ENCODE measurements around the gene LRTM1.

LRTM1 gene

GRCh38 chr3:54957711-54958110, 29.9 kb upstream of the LRTM1 start:
- no peaks in the 10 kb centered on the region for H3K4me1 Mint-ChIP-seq
- H3K27me3 Mint-ChIP-seq: no peaks in the 10 kb centered on the region
- no peaks in the 10 kb centered on the region for H3K9me3 Mint-ChIP-seq
- no peak overlapping the region for H3K4me3 Mint-ChIP-seq
- ATAC-seq (replicated peaks; ENCODE audit: extremely low read depth, poor library complexity, severe bottlenecking): no peak
- H3K27ac Mint-ChIP-seq (ENCODE audit: low read depth): no peak overlapping the region
- no peaks in the 10 kb centered on the region for H3K36me3 Mint-ChIP-seq (ENCODE audit: insufficient read depth)
- DNase-seq (ENCODE audit: low spot score in 2 of 2): no peak

- ATAC-seq (replicated peaks; ENCODE audit: extremely low read depth, poor library complexity, severe bottlenecking) (no peak), DNase-seq (ENCODE audit: low spot score in 2 of 2) (no peak)
- H3K4me1 Mint-ChIP-seq: no peaks in the 10 kb centered on the region
- H3K4me3 Mint-ChIP-seq: no peak overlapping the region
- no peaks in the 10 kb centered on the region for H3K36me3 Mint-ChIP-seq (ENCODE audit: insufficient read depth)
- no peaks in the 10 kb centered on the region for H3K27me3 Mint-ChIP-seq
- no peak overlapping the region for H3K27ac Mint-ChIP-seq (ENCODE audit: low read depth)
- no peaks in the 10 kb centered on the region for H3K9me3 Mint-ChIP-seq
These were observed 28.1 kb upstream of the LRTM1 start for GRCh38 chr3:54955941-54956340.

GRCh38 chr3:54955496-54955895, 27.6 kb upstream of the LRTM1 start:
- no peak for DNase-seq (ENCODE audit: low spot score in 2 of 2)
- no peak for ATAC-seq (replicated peaks; ENCODE audit: extremely low read depth, poor library complexity, severe bottlenecking)
- Mint-ChIP-seq H3K27ac (ENCODE audit: low read depth) (no peak overlapping the region), H3K4me3 (no peak overlapping the region), H3K36me3 (ENCODE audit: insufficient read depth) (no peaks in the 10 kb centered on the region), H3K9me3 (no peaks in the 10 kb centered on the region), H3K27me3 (no peaks in the 10 kb centered on the region), H3K4me1 (no peaks in the 10 kb centered on the region)

GRCh38 chr3:54954521-54954920, 26.7 kb upstream of the LRTM1 start:
- no peaks in the 10 kb centered on the region for H3K9me3 Mint-ChIP-seq
- no peaks in the 10 kb centered on the region for H3K4me1 Mint-ChIP-seq
- no peaks in the 10 kb centered on the region for H3K27me3 Mint-ChIP-seq
- H3K27ac Mint-ChIP-seq (ENCODE audit: low read depth): no peak overlapping the region
- no peak for ATAC-seq (replicated peaks; ENCODE audit: extremely low read depth, poor library complexity, severe bottlenecking)
- no peak overlapping the region for H3K4me3 Mint-ChIP-seq
- no peaks in the 10 kb centered on the region for H3K36me3 Mint-ChIP-seq (ENCODE audit: insufficient read depth)
- no peak for DNase-seq (ENCODE audit: low spot score in 2 of 2)

GRCh38 chr3:54954022-54954421, 26.2 kb upstream of the LRTM1 start:
- no peak overlapping the region for H3K4me3 Mint-ChIP-seq
- no peak for DNase-seq (ENCODE audit: low spot score in 2 of 2)

GRCh38 chr3:54951405-54951804, 23.5 kb upstream of the LRTM1 start:
- H3K27ac Mint-ChIP-seq (ENCODE audit: low read depth): no peak overlapping the region
- H3K9me3 Mint-ChIP-seq: no peaks in the 10 kb centered on the region
- no peaks in the 10 kb centered on the region for H3K36me3 Mint-ChIP-seq (ENCODE audit: insufficient read depth)
- DNase-seq (ENCODE audit: low spot score in 2 of 2): no peak
- no peaks in the 10 kb centered on the region for H3K27me3 Mint-ChIP-seq
- H3K4me3 Mint-ChIP-seq: no peak overlapping the region
- H3K4me1 Mint-ChIP-seq: no peaks in the 10 kb centered on the region
- no peak for ATAC-seq (replicated peaks; ENCODE audit: extremely low read depth, poor library complexity, severe bottlenecking)

More at GRCh38 chr3:54954022-54954421, 26.2 kb upstream of the LRTM1 start:
- H3K4me1 Mint-ChIP-seq: no peaks in the 10 kb centered on the region
- ATAC-seq (replicated peaks; ENCODE audit: extremely low read depth, poor library complexity, severe bottlenecking): no peak
- no peaks in the 10 kb centered on the region for H3K27me3 Mint-ChIP-seq
- no peaks in the 10 kb centered on the region for H3K36me3 Mint-ChIP-seq (ENCODE audit: insufficient read depth)
- H3K27ac Mint-ChIP-seq (ENCODE audit: low read depth): no peak overlapping the region
- no peaks in the 10 kb centered on the region for H3K9me3 Mint-ChIP-seq

GRCh38 chr3:54950391-54951003, 22.6 kb upstream of the LRTM1 start:
- no peak for DNase-seq (ENCODE audit: low spot score in 2 of 2)
- no peaks in the 10 kb centered on the region for H3K27me3 Mint-ChIP-seq

GRCh38 chr3:54949491-54950044, 21.7 kb upstream of the LRTM1 start:
- no peak for DNase-seq (ENCODE audit: low spot score in 2 of 2)
- Mint-ChIP-seq H3K4me3 (no peak overlapping the region), H3K4me1 (no peaks in the 10 kb centered on the region), H3K9me3 (no peaks in the 10 kb centered on the region), H3K27ac (ENCODE audit: low read depth) (no peak overlapping the region), H3K36me3 (ENCODE audit: insufficient read depth) (no peaks in the 10 kb centered on the region), H3K27me3 (no peaks in the 10 kb centered on the region)
- ATAC-seq (replicated peaks; ENCODE audit: extremely low read depth, poor library complexity, severe bottlenecking): no peak

More at GRCh38 chr3:54950391-54951003, 22.6 kb upstream of the LRTM1 start:
- no peak overlapping the region for H3K27ac Mint-ChIP-seq (ENCODE audit: low read depth)
- H3K9me3 Mint-ChIP-seq: no peaks in the 10 kb centered on the region
- ATAC-seq (replicated peaks; ENCODE audit: extremely low read depth, poor library complexity, severe bottlenecking): no peak
- no peaks in the 10 kb centered on the region for H3K36me3 Mint-ChIP-seq (ENCODE audit: insufficient read depth)
- no peaks in the 10 kb centered on the region for H3K4me1 Mint-ChIP-seq
- no peak overlapping the region for H3K4me3 Mint-ChIP-seq

- DNase-seq (ENCODE audit: low spot score in 2 of 2) (no peak), ATAC-seq (replicated peaks; ENCODE audit: extremely low read depth, poor library complexity, severe bottlenecking) (no peak)
- H3K27me3 Mint-ChIP-seq: no peaks in the 10 kb centered on the region
- no peaks in the 10 kb centered on the region for H3K9me3 Mint-ChIP-seq
- H3K36me3 Mint-ChIP-seq (ENCODE audit: insufficient read depth): no peaks in the 10 kb centered on the region
- no peak overlapping the region for H3K4me3 Mint-ChIP-seq
- H3K27ac Mint-ChIP-seq (ENCODE audit: low read depth): no peak overlapping the region
- no peaks in the 10 kb centered on the region for H3K4me1 Mint-ChIP-seq
These were observed 14.0 kb upstream of the LRTM1 start for GRCh38 chr3:54941690-54942362.

- Mint-ChIP-seq H3K36me3 (ENCODE audit: insufficient read depth) (no peaks in the 10 kb centered on the region), H3K27me3 (no peaks in the 10 kb centered on the region), H3K9me3 (no peaks in the 10 kb centered on the region), H3K4me3 (no peak overlapping the region), H3K4me1 (no peaks in the 10 kb centered on the region), H3K27ac (ENCODE audit: low read depth) (no peak overlapping the region)
- ATAC-seq (replicated peaks; ENCODE audit: extremely low read depth, poor library complexity, severe bottlenecking): no peak
- no peak for DNase-seq (ENCODE audit: low spot score in 2 of 2)
These were observed 13.1 kb upstream of the LRTM1 start for GRCh38 chr3:54940971-54941370.

- no peak for ATAC-seq (replicated peaks; ENCODE audit: extremely low read depth, poor library complexity, severe bottlenecking)
These were observed 11.9 kb upstream of the LRTM1 start for GRCh38 chr3:54939557-54940300.

GRCh38 chr3:54936561-54936960, 8.7 kb upstream of the LRTM1 start:
- H3K4me3 Mint-ChIP-seq: no peak overlapping the region
- no peak for ATAC-seq (replicated peaks; ENCODE audit: extremely low read depth, poor library complexity, severe bottlenecking)

More at GRCh38 chr3:54939557-54940300, 11.9 kb upstream of the LRTM1 start:
- Mint-ChIP-seq H3K27me3 (no peaks in the 10 kb centered on the region), H3K27ac (ENCODE audit: low read depth) (no peak overlapping the region), H3K36me3 (ENCODE audit: insufficient read depth) (no peaks in the 10 kb centered on the region), H3K4me3 (no peak overlapping the region), H3K9me3 (no peaks in the 10 kb centered on the region), H3K4me1 (no peaks in the 10 kb centered on the region)
- DNase-seq (ENCODE audit: low spot score in 2 of 2): no peak

GRCh38 chr3:54935869-54936268, 8.0 kb upstream of the LRTM1 start:
- Mint-ChIP-seq H3K4me1 (no peaks in the 10 kb centered on the region), H3K27me3 (no peaks in the 10 kb centered on the region), H3K4me3 (no peak overlapping the region), H3K9me3 (no peaks in the 10 kb centered on the region), H3K27ac (ENCODE audit: low read depth) (no peak overlapping the region), H3K36me3 (ENCODE audit: insufficient read depth) (no peaks in the 10 kb centered on the region)
- ATAC-seq (replicated peaks; ENCODE audit: extremely low read depth, poor library complexity, severe bottlenecking) (no peak), DNase-seq (ENCODE audit: low spot score in 2 of 2) (no peak)

More at GRCh38 chr3:54936561-54936960, 8.7 kb upstream of the LRTM1 start:
- Mint-ChIP-seq H3K36me3 (ENCODE audit: insufficient read depth) (no peaks in the 10 kb centered on the region), H3K9me3 (no peaks in the 10 kb centered on the region), H3K4me1 (no peaks in the 10 kb centered on the region), H3K27me3 (no peaks in the 10 kb centered on the region), H3K27ac (ENCODE audit: low read depth) (no peak overlapping the region)
- no peak for DNase-seq (ENCODE audit: low spot score in 2 of 2)

All from central memory CD8-positive, alpha-beta T cell (primary cell).